NCI-H1930 (cell line): ENCODE measurements around the gene AK5.
"Not testable (repeated sequence)": the region's sequence is repeated elsewhere in the genome, so short reads cannot be mapped to it uniquely, and the experiment has no call there.

ENCODE experiments used
- DNase-seq, 2 experiments: peaks; one replicate each; lab custom pipeline; 2025; lab: John Stamatoyannopoulos, UW

Gene AK5

DNA sequence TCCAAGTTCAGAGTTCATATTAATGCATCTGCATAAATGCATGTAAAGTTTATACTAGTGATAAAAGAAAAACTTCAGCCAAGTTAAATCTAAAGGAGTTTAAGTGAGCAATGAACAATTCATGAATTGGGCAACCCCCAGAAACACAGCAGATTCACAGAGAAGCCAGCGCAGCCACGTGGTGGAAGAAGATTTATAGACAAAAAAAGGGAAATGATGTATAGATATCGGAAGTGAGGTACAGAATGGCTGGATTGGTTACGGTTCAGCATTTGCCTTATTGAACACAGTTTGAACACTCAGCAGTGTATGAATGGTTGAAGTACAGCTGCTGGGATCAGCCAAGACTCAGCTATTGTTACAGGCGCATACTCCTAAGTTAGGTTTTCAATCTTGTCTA lies 5.7 kb downstream of the AK5 start:
- no peak for DNase-seq

DNA sequence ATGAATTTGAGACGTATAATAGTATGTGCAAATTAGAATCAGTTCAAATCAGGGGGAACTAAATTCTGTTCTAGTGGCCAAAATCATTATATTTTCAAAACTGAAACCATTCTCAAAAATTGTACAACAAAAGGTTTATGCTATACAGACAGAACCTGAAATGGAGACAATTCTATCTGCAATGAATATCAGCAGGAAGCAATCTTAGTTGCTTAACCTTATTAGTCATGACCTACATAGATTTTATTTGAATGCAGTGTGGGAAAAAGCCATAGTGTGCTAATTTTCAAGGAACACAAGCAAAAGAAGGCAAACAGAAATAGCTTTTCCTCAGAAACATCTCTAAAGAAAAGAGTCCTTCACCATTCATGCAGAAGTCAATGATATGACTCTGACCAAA lies 6.5 kb downstream of the AK5 start:
- DNase-seq, result no peak

DNA sequence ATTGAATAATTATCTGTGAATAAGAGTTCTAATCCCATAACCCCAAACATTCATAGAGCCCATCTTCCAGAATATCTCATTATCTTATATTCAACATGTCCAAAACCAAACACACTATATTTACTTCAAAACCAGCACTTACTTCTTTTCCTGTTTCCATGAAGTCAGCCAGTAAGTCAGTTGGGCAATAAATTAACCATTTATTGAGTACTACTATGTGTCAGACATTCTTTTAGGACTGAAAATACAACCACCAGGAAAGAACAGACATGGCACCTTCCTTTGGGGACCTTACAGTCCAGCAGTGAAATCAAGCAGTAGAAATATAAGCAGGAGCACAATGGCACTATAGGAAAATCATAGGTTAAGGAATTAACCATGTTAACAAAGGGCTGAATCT lies 8.8 kb downstream of the AK5 start:
- no peak for DNase-seq

DNA sequence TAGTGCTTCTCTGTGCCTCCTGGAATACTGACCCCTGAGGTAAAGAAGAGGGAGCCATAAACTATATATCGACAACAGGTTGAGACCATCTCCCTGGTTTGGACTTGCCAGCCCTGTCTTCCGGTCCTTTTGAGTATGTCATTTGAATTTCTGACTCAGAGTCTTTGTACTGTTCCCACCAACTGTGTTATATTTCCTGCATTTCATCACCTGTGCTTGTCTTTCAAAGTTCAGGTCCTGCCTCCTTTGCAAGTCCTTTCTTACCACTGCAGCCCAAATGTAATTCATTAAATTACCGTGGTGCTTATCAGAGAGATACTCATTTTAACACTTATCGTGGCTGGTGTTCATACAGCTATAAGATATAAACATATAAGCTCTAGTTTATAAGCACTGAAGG lies 10.7 kb downstream of the AK5 start:
- no peak for DNase-seq

DNA sequence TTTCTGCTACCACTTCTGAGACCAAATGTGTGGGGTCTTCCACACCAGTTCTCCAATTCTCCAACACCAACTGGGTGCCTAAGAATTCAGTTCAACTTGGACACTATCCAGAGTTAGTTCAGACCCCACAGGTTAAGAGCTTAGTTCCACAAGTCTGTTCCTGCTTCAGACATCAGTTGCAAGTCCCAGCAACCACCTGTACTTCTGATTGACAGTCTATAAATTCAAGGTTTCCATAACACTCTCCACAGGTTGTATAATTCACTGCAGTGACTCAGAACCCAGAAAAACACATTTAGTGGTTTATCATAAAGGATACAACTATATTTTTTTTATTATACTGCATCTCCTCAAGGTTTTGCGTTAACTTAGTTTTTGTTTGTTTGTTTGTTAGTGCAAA lies 18.7 kb downstream of the AK5 start:
- DNase-seq, result no peak

DNA sequence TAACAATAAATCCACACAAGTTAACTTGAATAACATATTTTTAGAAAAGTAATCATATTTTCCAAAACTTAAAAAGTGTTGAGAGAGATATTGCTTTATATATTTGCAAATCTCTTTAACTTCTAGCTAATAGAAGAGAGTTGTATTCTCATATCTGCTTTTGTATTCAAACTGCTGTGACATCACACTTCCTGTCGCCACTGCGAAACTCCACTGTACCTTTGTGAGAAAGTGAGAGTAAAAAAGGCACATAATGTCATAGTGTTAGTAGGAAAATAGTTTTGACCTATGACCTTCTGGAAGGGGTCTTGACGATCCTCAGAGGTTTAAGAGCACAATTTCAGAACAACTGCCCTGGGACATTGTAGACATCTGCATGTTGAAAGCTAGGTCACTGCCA lies 21.6 kb downstream of the AK5 start:
- no peak for DNase-seq

DNA sequence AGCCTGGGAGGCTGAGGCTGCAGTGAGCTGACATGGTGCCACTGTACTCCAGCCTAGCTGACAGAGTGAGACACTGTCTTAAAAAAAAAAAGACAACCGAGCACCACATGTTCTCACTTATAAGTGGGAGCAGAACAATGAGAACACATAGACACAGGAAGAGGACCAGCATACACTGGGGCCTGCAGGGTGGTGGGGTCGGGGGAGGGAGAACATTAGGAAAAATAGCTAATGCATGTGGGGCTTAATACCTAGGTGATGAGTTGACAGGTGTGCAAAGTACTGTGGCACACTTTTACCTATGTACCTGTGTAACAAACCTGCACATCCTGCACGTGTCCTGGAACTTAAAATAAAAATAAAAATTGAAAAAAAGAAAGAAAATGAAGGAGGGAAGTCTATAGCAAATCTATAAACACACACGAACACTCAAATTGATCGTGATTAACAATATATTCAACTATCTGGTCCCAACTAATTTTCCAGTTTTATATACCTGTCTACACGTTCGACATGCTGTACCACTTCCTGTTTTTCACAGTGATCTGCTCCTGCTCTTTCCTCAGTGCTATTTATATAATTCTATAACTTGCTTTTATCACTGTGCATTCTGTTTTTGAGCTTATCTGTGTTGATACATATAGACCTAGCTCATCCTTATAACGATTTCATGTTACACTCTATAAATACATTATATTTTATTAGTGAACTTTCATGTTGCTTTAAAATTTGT lies 27.2 kb downstream of the AK5 start:
- DNase-seq, result no peak

DNA sequence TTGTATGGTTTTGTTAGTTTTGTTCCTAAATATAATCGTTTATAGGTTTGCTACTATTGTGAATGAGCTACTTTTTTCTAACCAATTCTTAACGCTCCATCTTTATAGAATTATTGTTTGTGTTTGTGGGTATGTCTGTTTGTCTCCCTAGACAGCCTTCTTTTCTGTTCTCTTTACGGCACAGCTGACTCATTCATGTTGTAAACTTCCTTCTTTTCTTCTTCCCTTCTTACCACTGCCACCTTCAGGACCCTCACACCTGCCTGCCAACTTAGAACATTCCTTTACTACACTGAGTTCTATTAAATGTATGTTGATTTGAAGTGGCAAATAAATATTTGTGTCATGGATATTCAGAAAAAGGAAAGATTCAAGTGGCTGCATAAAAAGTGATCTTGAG lies 29.1 kb downstream of the AK5 start:
- DNase-seq, result no peak

DNA sequence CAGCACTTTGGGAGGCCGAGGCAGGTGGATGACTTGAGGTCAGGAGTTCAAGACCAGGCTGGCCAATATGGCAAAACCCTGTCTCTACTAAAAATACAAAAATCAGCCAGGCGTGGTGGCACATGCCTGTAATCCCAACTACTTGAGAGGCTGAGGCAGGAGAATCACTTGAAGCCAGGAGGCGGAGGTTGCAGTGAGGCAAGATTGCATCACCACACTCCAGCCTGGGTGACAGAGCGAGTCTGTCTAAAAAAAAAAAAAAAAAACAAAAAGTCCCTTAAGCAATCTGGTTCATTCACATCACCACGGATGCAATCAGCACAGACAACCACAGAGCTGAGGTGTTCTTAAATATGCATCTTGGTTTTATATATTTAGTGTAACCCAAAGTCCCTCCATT lies 30.5 kb downstream of the AK5 start:
- DNase-seq, result not testable (repeated sequence)

DNA sequence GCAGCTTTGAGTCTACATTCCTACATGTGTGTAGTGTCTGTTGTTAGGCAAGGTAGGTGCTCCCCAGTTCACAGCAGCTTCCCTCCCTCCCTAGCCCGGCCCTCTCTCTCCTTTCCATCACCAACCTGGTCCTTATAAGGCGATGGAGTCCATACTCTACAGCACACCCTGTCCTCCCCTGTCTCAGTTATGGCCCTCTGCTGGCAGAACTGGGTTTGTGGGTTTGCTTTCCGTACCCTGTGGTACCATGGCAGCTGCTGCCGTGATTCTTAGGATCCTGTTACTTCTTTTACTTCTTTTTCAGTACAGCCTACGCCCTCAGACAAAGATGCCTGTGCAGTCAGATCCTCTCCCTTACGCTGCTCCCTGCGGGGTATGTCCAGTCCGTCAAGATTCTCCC lies 31.7 kb downstream of the AK5 start:
- peak in 1 of 2 experiments; percentile 7 for DNase-seq

DNA sequence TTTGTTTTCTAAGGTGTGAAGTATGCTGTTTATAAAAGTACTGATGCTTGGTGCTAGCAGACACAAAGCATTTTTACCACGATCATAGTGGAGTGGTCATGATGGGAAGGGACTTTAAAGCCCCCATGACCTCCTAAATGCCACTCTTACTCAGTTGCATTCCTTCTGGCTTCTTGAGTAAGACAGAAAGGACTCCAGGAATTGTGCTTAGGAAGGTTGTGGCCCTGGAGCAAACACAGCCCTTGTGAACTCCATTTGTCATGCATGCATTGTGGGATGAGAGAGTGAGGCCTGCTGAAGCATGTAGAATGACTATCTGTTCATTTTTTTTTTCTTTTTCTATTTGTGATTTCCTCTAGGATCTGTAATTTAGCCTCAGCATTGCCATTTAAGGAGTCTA lies 34.2 kb downstream of the AK5 start:
- DNase-seq, result no peak

DNA sequence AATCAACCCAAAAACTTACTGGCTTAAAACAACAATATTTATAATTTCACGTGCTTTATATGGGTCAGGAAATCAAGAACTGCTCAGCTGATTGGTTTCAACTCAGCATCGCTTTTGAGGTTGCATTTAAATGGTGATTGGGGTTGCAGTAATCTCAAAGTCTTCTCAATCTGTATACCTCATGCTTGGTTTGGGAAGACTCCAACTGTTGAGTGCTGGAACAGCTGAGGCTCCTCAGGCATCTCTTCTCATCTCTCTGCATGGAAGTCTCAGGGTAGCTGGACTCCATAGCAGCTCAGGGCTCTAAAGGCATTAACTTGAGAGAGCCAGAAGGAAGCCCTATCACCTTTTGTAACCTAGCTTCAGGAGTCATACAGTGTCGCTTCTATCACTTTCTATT lies 35.1 kb downstream of the AK5 start:
- no peak for DNase-seq

DNA sequence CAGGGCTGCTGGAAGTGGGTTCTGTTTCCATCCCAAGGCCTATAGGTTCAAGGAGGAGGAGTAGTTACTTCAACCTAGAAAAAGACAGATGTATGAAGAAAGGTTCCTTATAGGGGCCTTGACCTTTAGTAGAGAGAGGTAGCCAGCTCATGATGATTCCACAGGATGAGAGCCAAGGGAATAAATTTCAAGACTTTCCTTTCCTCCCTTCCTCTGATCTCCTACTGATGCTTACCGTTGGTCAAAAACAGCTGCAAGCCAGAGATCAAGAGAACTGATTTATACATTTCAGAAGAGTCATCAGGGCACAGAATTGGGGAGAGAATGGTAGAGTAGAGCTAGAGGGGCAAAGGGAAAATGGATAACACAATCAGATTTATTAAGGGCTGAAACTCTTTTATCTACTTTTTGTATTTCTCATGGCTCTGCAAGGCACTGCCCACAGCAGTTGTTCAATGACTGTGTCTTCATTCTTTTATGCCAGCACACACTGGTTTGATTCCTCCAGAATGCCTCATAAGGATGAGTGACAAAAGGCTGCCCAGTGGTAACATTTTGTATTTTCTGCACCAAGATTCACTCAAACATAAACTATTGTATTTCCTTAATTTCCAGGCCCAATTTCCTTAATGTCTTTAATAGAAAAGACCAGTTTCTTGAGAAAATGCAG lies 37.4 kb downstream of the AK5 start:
- DNase-seq, result no peak

DNA sequence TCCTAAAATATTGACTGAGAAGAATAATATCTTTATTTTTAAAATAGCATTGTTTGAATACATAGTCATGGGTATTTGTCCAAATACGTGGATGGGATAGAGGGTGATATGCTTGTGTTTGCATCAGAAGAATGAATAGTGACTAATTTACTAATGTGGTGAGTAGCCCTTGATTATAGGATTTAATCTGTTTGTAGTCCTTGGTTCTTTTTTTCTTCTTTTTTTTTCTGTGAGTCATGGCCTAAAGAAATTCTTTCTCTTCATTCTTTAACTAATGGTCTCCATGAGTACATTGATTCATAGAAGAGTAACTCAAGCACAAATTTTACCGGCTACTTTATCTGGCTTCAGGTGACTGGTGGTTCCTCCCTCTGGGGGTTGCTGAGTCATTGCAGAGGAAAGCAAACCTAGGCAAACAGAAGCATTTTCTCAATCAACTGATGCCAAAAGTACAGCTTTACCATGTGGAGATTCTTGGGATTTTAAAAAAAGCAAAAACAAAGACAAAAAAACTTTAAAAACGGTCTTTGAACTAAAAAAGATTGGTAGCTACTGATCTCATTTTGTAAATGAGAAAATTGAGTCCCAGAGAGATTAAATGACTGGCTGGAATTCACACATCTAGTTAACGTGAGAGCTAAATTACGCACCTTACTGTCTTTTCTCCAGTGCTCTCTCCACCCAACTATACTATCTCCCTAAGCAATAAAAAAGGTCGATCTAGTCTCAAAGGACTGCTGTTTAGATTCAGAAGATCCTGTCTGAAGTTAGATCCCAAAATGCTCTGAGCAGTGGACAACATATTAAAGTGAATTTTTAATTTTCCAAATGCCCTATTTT lies 40.5 kb downstream of the AK5 start:
- peak; percentile 38 to 44 for DNase-seq

DNA sequence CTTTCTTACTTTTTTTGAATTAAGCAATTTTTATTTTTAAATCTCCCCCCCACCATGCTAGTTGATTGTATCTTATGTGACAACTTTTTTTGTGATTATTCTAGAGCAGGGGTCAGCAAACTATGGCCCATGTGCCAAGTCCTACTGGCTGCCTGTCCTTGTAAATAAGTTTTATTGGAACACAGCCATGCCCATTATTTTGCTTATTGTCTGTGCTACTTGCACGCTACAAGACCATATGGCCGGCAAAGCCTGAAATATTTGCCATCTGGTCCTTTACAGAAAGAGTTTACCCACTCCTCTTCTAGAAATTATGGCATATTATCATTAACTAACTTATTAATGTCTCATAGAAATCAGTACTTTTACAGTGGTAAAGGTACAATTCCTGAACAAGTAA lies 51.7 kb downstream of the AK5 start:
- DNase-seq, result peak; percentile 20 to 78

DNA sequence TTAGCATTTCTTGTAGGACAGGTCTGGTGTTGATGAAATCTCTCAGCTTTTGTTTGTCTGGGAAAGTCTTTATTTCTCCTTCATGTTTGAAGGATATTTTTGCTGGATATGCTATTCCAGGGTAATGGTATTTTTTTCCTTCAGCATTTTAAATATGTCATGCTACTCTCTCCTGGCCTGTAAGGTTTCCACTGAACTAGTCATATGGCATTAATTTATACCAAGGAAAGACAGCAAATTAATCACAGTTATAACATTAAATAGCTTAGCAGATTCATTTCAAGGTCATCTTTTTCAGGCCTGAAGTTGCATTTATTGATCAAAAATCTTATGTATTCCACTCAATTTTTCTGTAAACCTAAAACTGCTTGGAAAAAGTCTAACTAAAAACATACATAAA lies 54.9 kb downstream of the AK5 start:
- DNase-seq, result no peak

DNA sequence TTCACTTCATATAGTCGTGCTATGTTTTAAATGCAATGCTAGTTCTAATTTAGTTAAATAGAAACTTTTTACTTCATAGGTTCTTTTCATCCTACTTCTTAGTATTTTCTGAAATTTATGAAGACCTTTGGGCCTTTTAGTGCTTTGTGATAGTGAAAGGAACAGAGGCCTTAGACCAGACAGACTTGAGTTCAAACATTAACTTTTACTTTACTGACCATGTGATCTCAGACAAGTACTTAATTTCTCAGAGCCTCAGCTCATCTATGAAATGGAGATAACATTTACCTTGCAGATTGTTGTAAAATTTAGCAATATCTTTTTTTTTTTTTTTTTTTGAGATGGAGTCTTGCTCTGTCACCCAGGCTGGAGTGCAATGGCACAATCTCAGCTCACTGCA lies 57.5 kb downstream of the AK5 start:
- DNase-seq, result no peak

DNA sequence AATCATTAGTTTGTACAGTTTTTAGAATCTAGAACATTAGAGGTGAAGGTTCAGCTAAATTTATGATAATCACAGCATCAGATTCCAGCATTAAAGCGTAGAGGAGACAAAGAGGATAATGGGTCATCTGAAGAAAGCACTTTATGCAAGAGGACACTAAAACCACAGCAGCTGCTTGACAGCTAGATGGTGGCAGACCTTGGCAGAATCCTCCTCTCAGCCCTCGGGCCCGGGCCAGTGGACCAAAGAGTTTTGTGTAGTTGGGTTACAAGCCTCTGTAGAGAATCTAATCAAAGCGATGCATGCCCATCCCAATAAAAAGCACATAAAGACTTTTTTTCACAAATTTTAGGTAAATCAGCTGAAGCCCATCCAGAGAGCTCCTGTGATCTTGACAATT lies 59.4 kb downstream of the AK5 start:
- DNase-seq, result no peak

DNA sequence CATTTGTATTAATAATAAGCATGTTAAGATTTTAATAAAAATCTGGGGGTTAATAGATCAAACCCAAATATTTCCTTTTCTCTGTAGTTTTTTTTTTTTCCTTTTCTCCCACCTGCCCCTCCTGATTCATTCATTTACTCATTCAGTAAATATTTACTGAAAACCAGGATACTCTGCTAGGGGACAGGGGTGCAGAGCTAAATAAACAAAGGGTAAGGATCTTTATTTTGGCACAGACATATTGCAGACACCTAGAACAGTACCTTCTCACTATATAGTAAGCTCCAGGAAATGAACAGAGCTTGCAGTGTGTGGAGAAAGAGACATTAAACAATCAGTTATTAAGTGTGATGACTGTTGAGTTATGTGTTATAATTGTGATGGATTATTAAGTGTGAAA lies 60.9 kb downstream of the AK5 start:
- DNase-seq, result no peak

DNA sequence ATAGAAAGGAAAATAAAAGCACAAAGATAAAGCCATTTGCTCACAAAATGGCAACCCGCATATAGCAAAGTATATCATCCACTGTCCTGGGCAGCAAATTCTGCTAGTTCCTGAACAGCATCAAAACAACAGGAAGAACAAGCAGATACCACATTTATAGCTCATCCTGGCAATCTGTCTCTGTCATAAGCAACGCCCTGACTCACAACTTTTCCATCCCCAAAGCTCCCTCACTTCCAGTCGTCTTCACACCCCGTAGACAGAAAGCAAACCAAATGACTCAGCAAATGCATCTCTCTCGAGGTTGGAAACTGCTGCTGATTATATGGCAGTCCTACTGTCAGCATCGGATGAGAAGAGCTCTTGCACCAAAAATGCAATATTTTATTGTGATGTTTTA lies 65.8 kb downstream of the AK5 start:
- DNase-seq, result peak; percentile 15 to 35

DNA sequence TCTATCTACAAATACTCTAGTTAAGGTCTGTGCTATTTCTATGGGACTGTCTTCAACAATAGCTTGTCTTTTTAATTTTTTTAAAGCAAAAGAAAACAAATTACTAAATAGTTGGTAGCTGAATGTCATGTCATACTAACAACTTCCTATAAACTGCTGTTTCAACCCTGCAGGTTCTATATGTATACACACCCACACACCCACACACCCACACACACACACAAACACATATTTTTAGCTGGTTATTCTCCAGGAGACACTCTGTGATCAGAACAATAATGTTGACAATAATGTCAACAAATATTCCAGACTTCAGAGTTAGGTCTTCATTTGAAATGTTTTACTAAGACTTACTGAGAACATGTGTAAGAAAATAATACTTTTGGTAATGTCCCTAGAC lies 66.7 kb downstream of the AK5 start:
- no peak for DNase-seq

DNA sequence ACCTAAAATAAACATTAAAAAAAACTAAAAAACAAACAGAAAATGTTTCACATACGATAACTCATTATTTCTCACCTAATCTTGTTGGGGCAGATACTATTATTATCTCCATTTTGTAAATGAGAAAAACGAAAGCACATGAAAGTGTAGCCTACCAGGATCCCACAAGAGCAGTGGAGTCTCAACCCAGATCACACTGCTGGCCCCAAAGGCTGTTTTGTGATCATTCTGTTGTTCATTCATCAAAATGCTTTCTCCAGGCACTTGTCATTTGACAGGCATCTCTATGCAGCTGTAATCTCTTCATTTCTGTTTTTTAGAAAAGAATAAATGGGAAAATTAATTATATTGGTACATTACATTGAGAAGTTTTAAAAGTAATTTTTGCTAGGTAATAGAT lies 67.5 kb downstream of the AK5 start:
- DNase-seq, result no peak
